HCT116 (cell line): ENCODE results near the gene TTC6.

Source experiments
- CBX3 ChIP-seq: IDR thresholded peaks from 2 replicates; pipeline ENCODE4 v1.6.1; 2012; ENCODE audit warnings: low read depth
- CTCF ChIP-seq, 3 experiments: fragments of 200-600 bp in 1 of 3; sonication (generic) in 1 of 3; IDR thresholded peaks in 2 of 3; conservative IDR thresholded peaks in 1 of 3; 2 replicates each; pipeline ENCODE4 v1.5.1; 2012 to 2017; ENCODE audit warnings: low read depth in 2 of 3, low read length in 2 of 3, antibody characterized with exemption in 1 of 3, borderline replicate concordance in 1 of 3, control low read depth in 1 of 3, mild to moderate bottlenecking in 1 of 3, mixed read lengths in 1 of 3, mixed run types in 1 of 3, moderate library complexity in 1 of 3; ENCODE audit not compliant: insufficient read depth in 1 of 3
- MAX ChIP-seq: IDR thresholded peaks from 2 replicates; pipeline ENCODE4 v1.6.1; 2012
- POLR2A ChIP-seq: IDR thresholded peaks from 2 replicates; pipeline ENCODE4 v1.7.0; 2011; ENCODE audit warnings: borderline replicate concordance; ENCODE audit not compliant: insufficient read depth, insufficient read length; ENCODE audit errors: extremely low read depth
- SRF ChIP-seq: IDR thresholded peaks from 2 replicates; pipeline ENCODE4 v1.6.1; 2012; ENCODE audit warnings: low read depth
- TCF7L2 ChIP-seq: IDR thresholded peaks from 2 replicates; pipeline ENCODE4 v1.7.0; 2011; ENCODE audit warnings: borderline replicate concordance, inconsistent platforms; ENCODE audit not compliant: insufficient read depth, insufficient read length; ENCODE audit errors: extremely low read depth

- no peak for TF ChIP-seq CBX3
- TF ChIP-seq CTCF (IDR thresholded peaks at IDR 0.05 in 2 of 3, conservative IDR thresholded peaks at IDR 0.05 in 1 of 3; ENCODE audit: borderline replicate concordance in 1 of 3, insufficient read depth in 1 of 3, low read depth in 2 of 3, low read length in 2 of 3), result no peak
- no peak for TF ChIP-seq SRF
- no peak for TF ChIP-seq POLR2A
- TF ChIP-seq MAX, result no peak
- no peak for TF ChIP-seq TCF7L2
These were observed 7.4 kb upstream of the TTC6 start for GRCh38 chr14:37587881-37588666.
